ENCODE results near the gene TFCP2L1. TPM values are rescaled to one million over a fixed set of nuclear protein-coding genes. Genes with fewer than 3 reads are reported as not detected.
A peak's percentile ranks its signal among the peaks of the same experiment; 100 is the strongest.
"Not testable (repeated sequence)": the region's sequence is repeated elsewhere in the genome, so short reads cannot be mapped to it uniquely, and the experiment has no call there.

Gene TFCP2L1
- 73.0 TPM for total RNA-seq

GRCh38 chr2:121284463-121285449 lies at the start of gene TFCP2L1:
Gene TFCP2L1, minus strand, starts transcription at chr2:121285202. Its CDS starts 93 bp downstream, at chr2:121285109.
- peak; percentile 51 for DNase-seq (ENCODE audit: low spot score)

DNA sequence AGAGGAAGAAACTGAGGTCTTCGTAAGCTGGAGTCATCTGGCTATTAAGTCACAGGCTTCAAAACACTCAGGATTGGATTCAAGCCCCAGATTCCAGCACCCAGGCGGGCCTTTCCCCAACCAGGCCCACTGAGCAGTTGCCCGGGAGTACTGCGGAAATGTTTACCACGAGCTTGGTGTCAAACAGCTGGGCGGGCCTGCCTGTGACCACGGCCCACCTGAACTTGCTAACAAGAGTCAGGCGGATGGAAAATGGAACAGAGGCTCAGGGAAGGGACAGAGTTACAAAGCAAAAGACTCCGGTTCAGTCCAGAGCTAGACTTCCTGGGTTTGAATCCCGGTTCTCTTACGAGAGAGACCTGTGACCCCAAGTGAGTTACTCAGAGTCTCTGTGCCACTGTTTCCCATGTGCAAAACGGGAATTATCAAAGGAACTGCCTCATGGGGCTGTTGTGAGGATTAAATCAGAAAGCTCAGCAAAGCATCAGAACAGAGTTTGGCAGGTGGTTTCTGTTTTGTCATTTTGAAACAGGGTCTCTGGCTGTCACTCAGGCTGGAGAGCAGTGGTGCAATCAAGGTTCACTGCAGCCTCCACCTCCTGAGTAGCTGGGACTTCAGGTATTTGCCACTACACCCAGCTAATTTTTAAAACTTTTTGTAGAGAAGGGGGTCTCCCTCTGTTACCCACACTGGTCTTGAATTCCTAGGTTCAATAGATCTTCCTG lies 49.0 kb upstream of the TFCP2L1 start:
- DNase-seq (ENCODE audit: low spot score) = no peak

DNA sequence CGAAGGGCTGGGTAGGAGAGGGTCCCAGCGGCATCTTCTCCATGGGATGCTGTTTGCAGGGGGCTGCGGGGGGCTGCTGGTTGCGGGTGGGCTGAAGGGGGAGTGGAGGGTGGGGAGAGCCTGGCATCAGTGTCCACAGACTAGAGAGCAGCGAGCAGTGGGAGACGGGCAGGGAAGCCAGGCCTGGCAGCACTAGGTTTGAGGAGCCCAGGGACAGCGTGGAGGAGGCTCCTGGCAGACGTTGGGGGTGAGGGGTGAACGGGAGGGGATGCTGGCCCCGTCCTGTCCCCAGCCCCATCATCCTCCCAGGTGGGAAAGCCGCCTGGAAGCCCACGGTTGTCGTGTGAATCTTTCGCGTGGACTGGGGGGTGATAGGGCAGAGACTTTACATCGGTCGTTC lies 48.2 kb upstream of the TFCP2L1 start:
- no peak for DNase-seq (ENCODE audit: low spot score)

GRCh38 chr2:121331324-121331723 lies 46.3 kb upstream of the TFCP2L1 start:
- not testable (repeated sequence) for DNase-seq (ENCODE audit: low spot score)

DNA sequence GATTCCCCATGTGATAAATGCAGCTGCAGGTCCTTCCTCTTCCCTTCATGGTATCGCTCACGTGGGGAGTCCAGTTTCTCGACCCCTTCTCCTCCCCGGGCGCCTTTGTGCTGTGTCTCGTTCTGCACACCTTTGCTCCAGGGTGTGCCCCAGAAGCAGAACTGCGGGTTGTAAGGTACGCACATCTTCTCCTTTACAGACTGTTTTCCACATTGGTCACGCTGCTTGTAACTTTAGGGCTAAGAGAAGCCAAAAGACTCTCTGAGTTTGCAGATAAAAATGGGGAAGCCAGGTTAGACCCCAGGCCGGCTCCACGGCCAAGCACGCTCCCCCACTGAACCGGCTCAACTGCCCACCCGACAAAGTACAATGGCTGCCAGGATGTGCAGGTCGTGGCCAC lies 45.9 kb upstream of the TFCP2L1 start:
- no peak for DNase-seq (ENCODE audit: low spot score)

DNA sequence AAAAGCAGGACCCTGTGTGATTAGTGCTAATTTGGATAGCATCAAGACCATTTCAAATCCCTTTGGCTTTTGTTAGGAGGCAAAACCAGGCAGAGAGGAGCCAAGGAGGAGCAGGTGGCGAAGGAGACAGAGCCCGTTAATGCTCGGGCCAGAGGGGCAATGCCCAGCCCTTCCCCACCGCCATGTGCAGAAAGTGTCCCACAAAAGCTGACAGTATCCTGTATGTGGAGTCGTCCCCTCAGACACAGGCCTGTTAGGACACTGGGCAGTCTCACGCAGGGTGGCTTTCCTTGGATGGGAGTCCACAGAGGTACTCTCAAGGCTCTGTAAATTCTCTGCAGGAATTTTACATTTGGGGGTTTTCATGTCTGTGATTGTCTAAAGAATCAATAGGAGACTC lies 44.8 kb upstream of the TFCP2L1 start:
- no peak for DNase-seq (ENCODE audit: low spot score)

DNA sequence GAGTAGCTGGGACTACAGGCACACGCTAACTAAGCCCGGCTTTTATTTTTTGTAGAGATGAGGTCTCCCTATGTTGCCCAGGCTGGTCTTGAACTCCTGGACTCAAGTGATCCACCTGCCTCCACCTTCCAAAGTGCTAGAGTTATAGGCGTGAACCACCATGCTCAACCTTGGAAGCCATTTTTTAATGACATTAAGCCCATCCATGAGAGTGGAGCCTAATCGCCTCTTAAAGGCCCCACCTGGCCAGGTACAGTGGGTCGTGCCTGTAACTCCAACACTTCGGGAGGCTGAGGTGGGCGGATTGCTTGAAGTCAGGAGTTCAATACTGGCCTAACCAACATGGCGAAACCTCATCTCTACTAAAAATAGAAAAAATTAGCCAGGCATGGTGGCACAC lies 41.6 kb upstream of the TFCP2L1 start:
- no peak for DNase-seq (ENCODE audit: low spot score)

DNA sequence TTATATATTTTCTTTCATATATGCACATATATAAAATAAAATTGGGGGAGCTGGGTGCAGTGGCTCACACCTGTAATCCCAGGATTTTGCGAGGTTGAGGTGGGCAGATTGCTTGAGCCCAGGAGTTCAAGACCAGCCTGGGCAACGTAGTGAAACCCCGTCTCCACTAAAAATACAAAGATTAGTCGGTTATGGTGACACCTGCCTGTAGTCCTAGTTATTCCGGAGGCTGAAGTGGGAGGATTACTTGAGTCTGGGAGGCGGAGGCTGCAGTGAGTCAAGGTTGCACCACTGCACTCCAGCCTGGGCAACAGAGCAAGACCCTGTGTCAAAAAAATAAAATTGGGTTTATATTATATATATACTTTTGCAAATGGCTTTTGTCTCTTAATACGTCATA lies 39.6 kb upstream of the TFCP2L1 start:
- DNase-seq (ENCODE audit: low spot score) = no peak

DNA sequence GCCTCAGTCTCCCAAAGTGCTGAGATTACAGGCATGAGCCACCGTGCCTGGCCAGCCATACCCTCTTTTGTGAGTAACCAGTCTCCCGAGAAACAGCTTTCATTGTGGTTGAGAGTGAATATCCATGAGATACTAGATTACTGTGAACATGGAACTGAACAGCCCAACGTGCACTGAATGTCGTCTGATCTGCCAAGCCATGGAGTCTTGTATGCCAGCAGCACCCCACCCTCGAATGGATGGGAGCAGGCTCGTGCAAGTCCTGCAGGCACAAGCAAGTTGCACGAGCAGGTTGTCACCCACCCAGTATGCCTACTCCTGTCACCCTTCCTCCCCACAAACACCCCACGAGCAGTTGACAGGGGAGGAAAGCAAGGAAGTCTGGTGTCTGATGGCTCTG lies 36.5 kb upstream of the TFCP2L1 start:
- DNase-seq (ENCODE audit: low spot score) = no peak

DNA sequence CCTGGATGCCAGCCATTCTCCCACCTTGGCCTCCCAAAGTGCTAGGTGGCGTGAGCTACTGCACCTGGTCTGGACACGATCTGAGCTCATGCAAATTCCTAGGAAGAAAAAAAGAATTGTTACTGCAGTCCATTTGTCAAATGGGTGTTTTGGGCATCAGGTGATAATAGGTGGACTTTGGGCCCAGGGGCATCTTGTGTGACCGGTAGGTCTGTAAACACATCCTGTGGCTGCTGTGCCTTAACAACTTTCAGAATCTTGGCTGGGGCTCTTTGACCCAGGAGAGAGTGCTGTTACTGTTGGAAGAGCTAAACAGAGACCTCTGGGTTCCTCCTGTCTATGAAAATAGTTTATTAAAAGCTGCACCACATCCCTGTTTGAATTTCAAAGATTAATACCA lies 34.9 kb upstream of the TFCP2L1 start:
- no peak for DNase-seq (ENCODE audit: low spot score)

- DNase-seq (ENCODE audit: low spot score) = no peak
These were observed 32.0 kb upstream of the TFCP2L1 start for GRCh38 chr2:121316986-121317385.

DNA sequence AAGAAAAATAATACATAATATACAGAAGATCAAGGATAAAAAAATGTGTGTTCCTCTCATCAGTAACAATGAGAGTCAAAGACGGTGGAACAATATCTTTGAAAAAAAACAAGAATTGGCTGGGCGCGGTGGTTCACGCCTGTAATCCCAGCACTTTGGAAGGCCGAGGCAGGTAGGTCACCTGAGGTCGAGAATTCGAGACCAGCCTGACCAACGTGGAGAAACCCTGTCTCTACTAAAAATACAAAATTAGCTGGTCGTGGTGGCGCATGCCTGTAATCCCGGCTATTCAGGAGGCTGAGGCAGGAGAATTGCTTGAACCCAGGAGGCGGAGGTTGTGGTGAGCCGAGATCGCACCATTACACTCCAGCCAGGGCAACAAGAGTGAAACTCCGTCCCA lies 28.7 kb upstream of the TFCP2L1 start:
- not testable (repeated sequence) for DNase-seq (ENCODE audit: low spot score)

GRCh38 chr2:121309801-121310200 lies 24.8 kb upstream of the TFCP2L1 start:
- no peak for DNase-seq (ENCODE audit: low spot score)

DNA sequence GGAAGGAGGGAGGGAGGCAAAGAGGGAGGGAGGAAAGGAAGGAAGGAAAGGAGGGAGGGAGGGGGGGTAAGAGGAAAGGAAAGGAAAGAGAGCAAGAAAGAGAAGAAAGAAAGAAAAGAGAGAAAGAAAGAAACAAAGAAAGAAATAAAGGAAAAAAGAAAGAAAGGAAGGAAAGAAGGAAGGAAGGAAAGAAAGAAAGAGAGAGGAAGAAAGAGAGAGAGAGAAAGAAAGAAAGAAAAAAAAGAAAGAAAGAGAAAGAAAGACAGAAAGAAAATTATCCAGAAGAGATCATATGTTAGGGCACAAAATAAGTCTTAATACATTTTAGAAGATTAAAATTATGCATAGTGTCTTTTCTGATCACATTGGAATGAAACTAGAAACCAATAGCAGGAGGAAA lies 24.3 kb upstream of the TFCP2L1 start:
- no peak for DNase-seq (ENCODE audit: low spot score)

GRCh38 chr2:121307048-121307447 lies 22.0 kb upstream of the TFCP2L1 start:
- DNase-seq (ENCODE audit: low spot score) = no peak

DNA sequence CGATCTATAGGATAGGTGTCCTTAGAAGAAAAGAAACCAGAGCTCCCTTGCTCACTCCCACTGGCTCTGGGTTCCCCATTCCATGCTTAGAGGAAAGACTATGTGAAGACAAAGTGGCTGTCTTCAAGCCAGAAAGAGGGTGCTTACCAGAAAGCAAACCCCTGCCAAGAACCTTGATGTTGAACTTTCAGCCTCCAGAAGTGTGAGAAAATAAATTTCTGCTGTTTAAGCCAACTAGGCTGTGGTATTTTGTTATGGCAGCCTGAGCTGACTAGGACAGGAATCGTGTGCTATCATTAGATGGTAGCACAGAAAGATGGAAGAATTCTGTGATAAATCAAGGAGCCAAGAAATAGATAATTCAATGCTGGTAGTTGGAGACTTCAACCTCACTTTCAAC lies 19.9 kb upstream of the TFCP2L1 start:
- no peak for DNase-seq (ENCODE audit: low spot score)

DNA sequence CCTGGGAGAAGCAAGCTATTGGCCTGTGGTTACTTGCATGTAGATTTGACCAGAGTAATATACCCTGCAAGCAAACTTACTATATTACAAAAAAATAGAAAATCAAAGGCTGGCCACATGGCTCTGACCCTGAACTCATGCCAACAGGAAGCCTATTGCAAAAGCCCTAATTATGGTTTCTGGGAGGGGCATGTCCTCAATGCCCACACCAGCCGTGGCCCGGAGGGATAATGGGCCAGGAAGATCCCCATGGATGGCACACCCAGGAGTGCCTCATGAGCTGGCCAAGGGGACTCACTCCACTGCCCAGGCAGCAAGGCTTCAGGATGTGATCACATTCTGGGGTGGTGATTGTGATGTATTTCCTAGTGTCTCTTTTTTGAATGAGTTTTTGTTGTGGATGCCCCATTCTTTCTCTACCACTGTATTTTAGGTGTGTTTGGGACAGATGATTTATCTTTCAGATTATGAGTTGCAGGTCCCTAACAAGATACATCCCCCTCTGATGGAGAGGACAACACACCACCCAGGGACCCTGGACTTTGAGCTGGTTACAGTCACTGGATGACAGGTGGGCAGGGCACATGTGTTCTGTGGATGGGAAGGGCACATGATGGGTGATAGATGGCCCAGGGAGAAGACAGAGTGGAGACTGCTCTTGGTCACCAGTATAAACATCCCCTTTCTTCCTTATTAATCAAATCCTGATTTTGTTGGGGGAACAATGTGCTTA lies 18.7 kb upstream of the TFCP2L1 start:
- DNase-seq (ENCODE audit: low spot score) = no peak

GRCh38 chr2:121301190-121301589 lies 16.2 kb upstream of the TFCP2L1 start:
- DNase-seq (ENCODE audit: low spot score) = not testable (repeated sequence)

DNA sequence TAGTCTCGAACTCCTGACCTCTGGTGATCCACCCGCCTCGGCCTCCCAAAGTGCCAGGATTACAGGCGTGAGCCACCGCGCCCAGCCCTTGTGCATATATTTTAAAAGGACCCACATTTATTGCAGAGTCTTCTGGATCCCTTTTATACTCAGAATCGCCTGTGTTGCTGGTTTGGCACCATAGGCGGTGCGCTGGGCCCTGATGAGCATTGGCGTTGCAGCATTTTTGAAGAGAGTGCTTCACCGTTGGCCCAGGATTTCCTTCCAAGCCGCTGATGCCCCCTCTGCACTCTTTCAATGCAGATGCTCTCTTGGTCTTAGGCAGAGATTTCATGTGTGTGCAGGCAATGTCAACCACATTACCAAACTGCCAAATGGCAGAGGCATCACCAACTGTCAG lies 13.5 kb upstream of the TFCP2L1 start:
- no peak for DNase-seq (ENCODE audit: low spot score)

DNA sequence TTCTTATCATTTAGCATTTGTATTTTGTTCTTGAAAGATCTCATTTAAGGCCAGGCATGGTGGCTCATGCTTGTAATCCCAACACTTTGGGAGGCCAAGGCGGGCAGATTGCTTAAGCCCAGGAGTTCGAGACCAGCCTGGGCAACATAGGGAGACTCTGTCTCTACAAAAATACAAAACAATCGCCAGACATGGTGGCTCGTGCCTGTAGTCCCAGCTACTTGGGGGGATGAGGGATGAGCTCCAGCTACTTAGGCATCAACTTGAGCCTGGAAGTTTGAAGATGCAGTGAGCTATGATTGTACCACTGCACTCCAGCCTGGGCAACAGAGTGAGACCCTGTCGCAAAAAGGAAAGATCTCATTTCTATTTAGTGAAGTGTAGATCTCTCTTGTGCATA lies 12.9 kb upstream of the TFCP2L1 start:
- not testable (repeated sequence) for DNase-seq (ENCODE audit: low spot score)

GRCh38 chr2:121297217-121297830 lies 12.3 kb upstream of the TFCP2L1 start:
- DNase-seq (ENCODE audit: low spot score) = no peak

Data from mucosa of gallbladder (tissue), 1 donor.